Body of pancreas (tissue), 4 donors: ENCODE measurements around the gene DAB2IP. TPM values are rescaled to one million over a fixed set of nuclear protein-coding genes. Genes with fewer than 3 reads are reported as not detected.

ENCODE experiments used
- ATAC-seq: fragments of 150-250 bp; one replicate; pipeline ENCODE4 v1.9.1; 2016
- DNase-seq, 4 donors: peaks; one replicate each; pipeline ENCODE4 v3.0.0-alpha.2; 2019
- H3K27ac ChIP-seq, 4 donors: fragments of 200-600 bp; sonication (generic); 1 replicate in 3 of 4; 2 replicates in 1 of 4; pipeline versions ENCODE4 v1.5.1 to v1.6.1; 2016 to 2019; ENCODE audit warnings: mild to moderate bottlenecking in 1 of 4, mixed read lengths in 1 of 4, moderate library complexity in 1 of 4
- H3K27me3 ChIP-seq, 2 donors: fragments of 200-600 bp; sonication (generic); one replicate each; pipeline ENCODE4 v1.6.0; 2016; ENCODE audit warnings: mild to moderate bottlenecking in 1 of 2
- H3K36me3 ChIP-seq, 2 donors: fragments of 200-600 bp; sonication (generic); replicated peaks in 1 of 2; 2 replicates each; pipeline ENCODE4 v1.5.1; 2016; ENCODE audit warnings: low read depth in 2 of 2; ENCODE audit not compliant: insufficient read depth in 1 of 2
- H3K4me1 ChIP-seq: fragments of 200-600 bp; sonication (generic); one replicate; pipeline ENCODE4 v1.6.0; 2016
- H3K4me3 ChIP-seq, 2 donors: fragments of 200-600 bp; sonication (generic); 1 replicate in 1 of 2; 2 replicates in 1 of 2; pipeline ENCODE4 v1.5.1; 2016 to 2019
- H3K9me3 ChIP-seq, 3 donors: fragments of 200-600 bp; sonication (generic); 1 replicate in 2 of 3; 2 replicates in 1 of 3; pipeline ENCODE4 v1.5.1; 2016
- POLR2A ChIP-seq, 3 donors: fragments of 450-650 bp; IDR thresholded peaks; one replicate each; pipeline ENCODE4 v1.6.1; 2016; ENCODE audit warnings: antibody characterized with exemption in 3 of 3, mild to moderate bottlenecking in 2 of 3
- WGBS, 2 donors: methylation state at CpG; one replicate each; pipeline ENCODE4 v1.1.5; 2017; 5-methylcytosine and 5-hydroxymethylcytosine counted together
- intact Hi-C: fragments of 100-400 bp; cut with DNase I; formaldehyde crosslinking; loops from one replicate; pipeline ENCODE4 v1.15.1; 2023
- total RNA-seq, 2 donors: library from RNA; depleted of rRNA; stranded (reverse); fragments of >200 nt; gene quantifications; one replicate each; pipeline ENCODE4 v1.1.0, GENCODE V29; 2016
- TF ChIP-seq, protein P1 (sequence below), 7 experiments: fragments of 450-650 bp in 4 of 7; fragments of 200-600 bp in 3 of 7; sonication (generic) in 3 of 7; IDR thresholded peaks; one replicate each; pipeline ENCODE4 v1.5.1; 2016 to 2019; ENCODE audit warnings: antibody characterized with exemption in 7 of 7

The DAB2IP gene
- total RNA-seq, 2 donors from 2014 or later = 25.2 to 34.9 TPM

DNA sequence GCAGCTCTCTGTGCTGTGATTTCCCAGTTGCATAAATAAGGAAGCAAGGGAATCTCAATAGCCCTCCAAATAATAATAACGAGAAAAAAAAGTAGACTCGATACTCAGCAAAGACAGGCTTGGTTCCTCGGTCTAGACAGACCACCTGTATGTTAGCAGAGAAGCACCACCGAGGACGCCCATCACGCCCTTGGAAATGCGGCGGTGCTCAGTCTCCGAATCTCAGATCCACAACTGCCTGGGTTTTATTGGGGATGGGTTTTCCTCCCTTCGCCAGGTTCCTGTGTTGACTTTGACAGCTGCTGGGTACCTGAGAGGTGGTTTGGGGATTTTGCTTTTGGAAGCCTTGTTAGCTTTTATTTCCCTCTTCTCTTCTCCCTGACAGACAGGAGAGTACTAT lies 7.2 kb downstream of the DAB2IP start:
- Histone ChIP-seq H3K27ac (peak overlapping the region in 3 of 4 donors; percentile 37 to 67 (median 63)), H3K9me3 (no peaks in the 10 kb centered on the region), H3K27me3 (no peaks in the 10 kb centered on the region), H3K36me3 (no peaks in the 10 kb centered on the region), H3K4me3 (no peak overlapping the region), H3K4me1 (peaks cover 45% of the 10 kb centered on the region)
- 85 to 86% methylated on average over 10 of the region's 10 CpGs for WGBS, 2 donors
- intact Hi-C loops = loop anchor here (5.0 kb wide), 1 partner anchor 49 kb away; no protein-coding TSS in a partner anchor
- DNase-seq (no peak), ATAC-seq (no peak)
- TF ChIP-seq POLR2A (IDR thresholded peaks at IDR 0.05) = no peak
- TF ChIP-seq, protein P1, sequence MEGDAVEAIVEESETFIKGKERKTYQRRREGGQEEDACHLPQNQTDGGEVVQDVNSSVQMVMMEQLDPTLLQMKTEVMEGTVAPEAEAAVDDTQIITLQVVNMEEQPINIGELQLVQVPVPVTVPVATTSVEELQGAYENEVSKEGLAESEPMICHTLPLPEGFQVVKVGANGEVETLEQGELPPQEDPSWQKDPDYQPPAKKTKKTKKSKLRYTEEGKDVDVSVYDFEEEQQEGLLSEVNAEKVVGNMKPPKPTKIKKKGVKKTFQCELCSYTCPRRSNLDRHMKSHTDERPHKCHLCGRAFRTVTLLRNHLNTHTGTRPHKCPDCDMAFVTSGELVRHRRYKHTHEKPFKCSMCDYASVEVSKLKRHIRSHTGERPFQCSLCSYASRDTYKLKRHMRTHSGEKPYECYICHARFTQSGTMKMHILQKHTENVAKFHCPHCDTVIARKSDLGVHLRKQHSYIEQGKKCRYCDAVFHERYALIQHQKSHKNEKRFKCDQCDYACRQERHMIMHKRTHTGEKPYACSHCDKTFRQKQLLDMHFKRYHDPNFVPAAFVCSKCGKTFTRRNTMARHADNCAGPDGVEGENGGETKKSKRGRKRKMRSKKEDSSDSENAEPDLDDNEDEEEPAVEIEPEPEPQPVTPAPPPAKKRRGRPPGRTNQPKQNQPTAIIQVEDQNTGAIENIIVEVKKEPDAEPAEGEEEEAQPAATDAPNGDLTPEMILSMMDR (IDR thresholded peaks at IDR 0.05) = no peak

DNA sequence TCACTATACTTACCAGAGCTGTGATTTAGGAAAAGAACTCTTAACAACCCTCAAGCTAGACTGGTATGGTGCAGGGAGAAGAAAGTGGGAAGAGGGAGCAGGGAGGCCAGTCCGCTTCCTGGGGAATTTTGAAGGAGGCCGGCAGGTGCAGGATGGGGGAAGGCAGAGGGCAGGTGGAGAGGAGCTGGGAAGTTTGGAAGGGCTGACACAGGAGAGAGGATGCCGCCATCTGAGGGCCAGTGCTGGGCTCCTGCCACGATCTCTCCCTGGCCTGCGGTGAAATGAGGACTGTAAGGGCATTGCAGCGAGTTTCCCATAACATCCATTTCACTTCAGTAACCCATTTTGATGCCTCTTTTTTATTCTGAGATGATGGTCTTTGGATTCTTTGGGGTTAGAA lies 8.9 kb downstream of the DAB2IP start:
- TF ChIP-seq, protein P1 (IDR thresholded peaks at IDR 0.05) = no peak
- no peak for TF ChIP-seq POLR2A (IDR thresholded peaks at IDR 0.05)
- Histone ChIP-seq H3K9me3 (no peaks in the 10 kb centered on the region), H3K36me3 (no peaks in the 10 kb centered on the region), H3K4me3 (no peak overlapping the region), H3K27me3 (no peaks in the 10 kb centered on the region), H3K4me1 (peaks cover 27% of the 10 kb centered on the region), H3K27ac (no peak overlapping the region)
- DNase-seq (no peak), ATAC-seq (no peak)
- intact Hi-C loops = no loop called here
- 73 to 95% methylated on average over 6 of the region's 6 CpGs for WGBS, 2 donors

DNA sequence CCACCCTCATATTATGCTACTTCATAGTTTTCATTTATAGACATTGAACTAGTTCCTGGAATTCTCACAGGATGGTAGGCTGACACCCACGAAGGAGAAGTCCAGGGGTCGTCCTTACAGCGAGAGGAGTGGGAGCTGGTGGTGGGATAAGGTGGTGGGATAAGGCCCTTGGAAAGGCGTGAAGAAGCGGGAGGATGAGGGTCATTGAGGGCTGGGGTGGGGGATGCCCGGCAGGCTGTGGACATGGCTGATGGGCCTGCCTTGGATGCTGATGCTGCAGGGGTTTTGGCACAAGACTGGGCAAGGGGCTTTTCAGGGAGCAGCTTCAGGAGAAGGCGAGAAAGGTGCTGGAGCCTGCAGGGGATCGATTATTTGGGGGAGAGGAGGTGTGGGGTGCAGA lies 9.4 kb downstream of the DAB2IP start:
- DNase-seq = no peak
- H3K9me3 ChIP-seq = no peaks in the 10 kb centered on the region
- TF ChIP-seq, protein P1 (IDR thresholded peaks at IDR 0.05) = no peak
- no peak for TF ChIP-seq POLR2A (IDR thresholded peaks at IDR 0.05)
- H3K36me3 ChIP-seq = no peaks in the 10 kb centered on the region
- H3K27ac ChIP-seq = no peak overlapping the region
- no peaks in the 10 kb centered on the region for H3K27me3 ChIP-seq
- intact Hi-C loops = no loop called here
- ATAC-seq = no peak
- 84 to 88% methylated on average over 8 of the region's 8 CpGs for WGBS, 2 donors
- peaks cover 24% of the 10 kb centered on the region for H3K4me1 ChIP-seq
- H3K4me3 ChIP-seq = no peak overlapping the region

DNA sequence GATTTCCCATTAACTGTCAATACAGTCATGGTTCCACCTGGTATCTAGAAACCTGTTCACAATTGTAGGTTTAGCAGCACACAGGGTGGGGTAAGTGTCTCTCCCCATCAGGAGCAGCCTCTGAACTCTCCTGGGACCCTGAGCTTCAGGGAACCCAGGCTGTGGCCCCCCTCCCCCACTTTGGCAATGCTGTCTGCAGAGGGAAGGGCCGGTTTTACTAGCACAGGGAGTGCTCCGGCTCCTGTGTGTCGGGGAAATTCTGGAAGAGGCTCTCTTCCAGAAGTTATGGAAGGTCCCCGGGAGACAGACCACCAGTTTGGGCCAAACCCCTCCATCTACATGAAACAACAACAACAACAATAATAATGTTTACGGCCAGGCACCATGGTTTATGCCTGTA lies 9.9 kb downstream of the DAB2IP start:
- Histone ChIP-seq H3K4me3 (no peak overlapping the region), H3K9me3 (no peaks in the 10 kb centered on the region), H3K27me3 (no peaks in the 10 kb centered on the region), H3K36me3 (no peaks in the 10 kb centered on the region), H3K27ac (no peak overlapping the region), H3K4me1 (peaks cover 24% of the 10 kb centered on the region)
- ATAC-seq = no peak
- TF ChIP-seq, protein P1 (IDR thresholded peaks at IDR 0.05) = no peak
- TF ChIP-seq POLR2A (IDR thresholded peaks at IDR 0.05) = no peak
- DNase-seq = no peak
- 85 to 90% methylated on average over 2 to 5 of the region's 5 CpGs for WGBS, 2 donors
- intact Hi-C loops = no loop called here

DNA sequence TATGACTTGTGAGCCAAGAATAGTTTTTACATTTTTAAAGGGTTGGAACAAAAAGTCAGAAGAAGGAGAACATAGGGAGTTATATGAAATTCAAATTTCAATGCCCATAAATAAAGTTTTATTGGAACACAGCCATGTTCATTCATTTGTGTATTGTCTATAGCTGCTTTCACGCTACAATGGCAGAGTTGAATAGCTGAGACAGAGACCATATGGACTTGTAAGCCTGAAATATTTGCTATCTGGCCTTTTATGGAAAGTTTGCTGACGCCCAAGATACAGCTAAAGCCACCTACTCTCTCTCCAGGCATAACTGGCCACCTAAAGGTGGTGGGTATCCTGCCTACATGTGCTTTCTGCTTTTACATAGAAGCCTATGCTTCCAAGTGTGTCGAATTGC lies 10.9 kb downstream of the DAB2IP start:
- no peaks in the 10 kb centered on the region for H3K36me3 ChIP-seq
- H3K4me3 ChIP-seq = no peak overlapping the region
- 79 to 84% methylated on average over 3 of the region's 3 CpGs for WGBS, 2 donors
- H3K4me1 ChIP-seq = peaks cover 23% of the 10 kb centered on the region
- no peak for ATAC-seq
- intact Hi-C loops = no loop called here
- no peak for TF ChIP-seq POLR2A (IDR thresholded peaks at IDR 0.05)
- TF ChIP-seq, protein P1 (IDR thresholded peaks at IDR 0.05) = no peak
- no peaks in the 10 kb centered on the region for H3K27me3 ChIP-seq
- H3K9me3 ChIP-seq = no peaks in the 10 kb centered on the region
- H3K27ac ChIP-seq = no peak overlapping the region
- no peak for DNase-seq
